DMS53 treated with DMSO at 0.1 percent for 48 hours (cell line): ENCODE measurements around the gene CHKA.
"Not testable (repeated sequence)": the region's sequence is repeated elsewhere in the genome, so short reads cannot be mapped to it uniquely, and the experiment has no call there.

Experiments used
- DNase-seq: peaks from one replicate; lab custom pipeline; 2025; ENCODE audit not compliant: unreplicated experiment; lab: John Stamatoyannopoulos, UW

CHKA gene

DNA sequence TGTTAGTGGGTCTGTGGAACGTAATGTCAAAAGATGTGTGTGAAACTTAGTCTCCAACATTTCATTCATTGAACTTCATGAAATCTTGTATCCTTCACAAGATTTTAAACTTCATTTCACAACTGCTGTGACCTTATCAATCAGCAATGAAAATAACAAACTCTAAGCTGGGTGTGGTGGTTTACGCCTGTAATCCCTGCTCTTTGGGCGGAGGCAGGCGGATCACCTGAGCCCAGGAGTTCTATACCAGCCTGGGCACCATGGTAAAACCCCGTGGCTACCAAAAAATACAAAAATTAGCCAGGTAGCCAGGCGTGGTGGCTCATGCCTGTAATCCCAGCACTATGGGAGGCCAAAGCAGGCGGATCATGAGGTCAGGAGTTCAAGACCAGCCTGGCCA lies 5.1 kb downstream of the CHKA start:
- DNase-seq = no peak

DNA sequence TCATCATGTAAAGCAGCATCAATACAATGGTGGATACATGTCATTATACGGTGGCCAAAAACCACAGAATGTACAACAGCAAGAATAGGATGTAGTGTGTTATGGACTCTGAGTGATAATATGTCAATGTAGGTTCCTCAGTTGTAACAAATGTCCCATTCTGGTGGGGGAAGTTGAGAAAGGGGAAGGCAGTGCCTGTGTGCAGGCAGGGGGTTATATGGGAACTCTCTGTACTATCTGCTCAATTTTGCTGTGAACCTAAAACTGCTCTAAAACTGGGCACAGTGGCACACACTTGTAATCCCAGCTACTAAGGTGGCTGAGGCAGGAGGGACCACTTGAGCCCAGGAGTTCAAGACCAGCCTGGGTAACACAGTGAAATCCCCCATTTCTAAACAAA lies 5.9 kb downstream of the CHKA start:
- no peak for DNase-seq

DNA sequence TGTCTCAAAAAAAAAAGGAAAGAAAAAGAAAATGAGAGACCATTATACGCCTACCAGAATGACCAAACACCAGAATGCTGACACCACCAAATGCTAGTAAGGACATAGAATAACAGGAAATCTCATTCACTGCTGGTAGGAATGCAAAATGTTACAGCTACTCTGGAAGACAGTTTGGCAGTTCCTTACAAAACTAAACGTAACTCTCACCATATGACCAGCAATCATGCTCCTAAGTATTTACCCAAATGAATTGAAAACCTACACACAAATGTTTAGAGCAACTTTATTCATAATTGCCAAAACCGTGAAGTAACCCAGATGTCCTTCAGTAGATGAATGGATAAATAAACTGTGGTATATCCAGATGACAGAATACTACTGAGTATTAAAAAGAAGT lies 7.2 kb downstream of the CHKA start:
- no peak for DNase-seq

DNA sequence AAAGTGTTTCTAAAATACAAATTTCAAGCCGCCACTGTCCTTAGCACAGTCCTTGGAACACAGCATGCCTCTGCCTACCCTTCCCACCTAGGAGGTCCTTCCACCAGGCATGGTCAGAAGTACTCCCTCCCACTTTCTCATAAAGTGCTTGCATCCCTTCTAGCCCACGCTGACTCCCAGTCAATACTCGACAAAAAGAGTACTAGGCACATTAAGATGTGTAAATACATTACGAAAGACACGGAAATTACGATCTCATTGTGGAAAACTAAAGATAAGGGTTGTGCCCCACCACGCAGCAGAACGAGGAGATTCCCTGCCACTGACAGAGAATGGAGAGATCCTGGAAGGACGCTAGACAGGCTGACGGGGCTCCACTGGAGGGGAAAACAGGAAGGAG lies 13.5 kb downstream of the CHKA start:
- no peak for DNase-seq

DNA sequence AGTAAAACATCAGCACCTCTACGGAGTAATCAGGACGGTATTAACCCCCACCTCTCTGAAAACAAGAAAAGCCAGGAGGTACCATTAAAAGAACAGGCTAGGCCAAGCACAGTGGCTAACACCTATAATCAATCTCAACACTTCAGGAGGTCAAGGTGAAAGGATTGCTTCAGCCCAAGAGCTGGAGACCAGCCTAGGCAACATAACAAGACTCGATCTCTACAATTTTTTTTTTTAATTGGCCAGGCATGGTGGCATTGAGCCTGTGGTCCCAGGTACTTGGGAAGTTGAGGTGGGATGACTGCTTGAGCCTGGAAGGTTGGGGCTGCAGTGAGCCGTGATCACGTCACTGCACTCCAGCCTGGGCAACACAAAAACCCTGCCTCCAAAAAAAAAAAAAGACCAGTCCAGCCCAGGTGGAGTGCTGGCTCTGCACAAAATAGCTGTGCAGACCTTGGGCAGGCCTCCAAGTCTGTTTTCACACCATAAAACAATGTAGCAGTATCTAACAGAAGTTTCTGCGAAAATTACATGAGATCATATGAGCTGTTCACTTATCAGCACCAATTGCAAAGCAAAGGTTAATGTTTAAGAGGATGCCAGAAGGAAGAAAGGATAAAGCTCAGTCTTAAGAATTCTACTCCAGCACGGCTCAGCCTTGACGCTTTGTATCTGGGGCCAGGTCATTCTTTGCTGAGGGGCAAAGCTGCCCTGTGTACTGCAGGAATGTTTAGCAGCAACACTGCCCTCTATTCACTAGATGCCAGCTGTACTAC lies 14.8 kb downstream of the CHKA start:
- no peak for DNase-seq

DNA sequence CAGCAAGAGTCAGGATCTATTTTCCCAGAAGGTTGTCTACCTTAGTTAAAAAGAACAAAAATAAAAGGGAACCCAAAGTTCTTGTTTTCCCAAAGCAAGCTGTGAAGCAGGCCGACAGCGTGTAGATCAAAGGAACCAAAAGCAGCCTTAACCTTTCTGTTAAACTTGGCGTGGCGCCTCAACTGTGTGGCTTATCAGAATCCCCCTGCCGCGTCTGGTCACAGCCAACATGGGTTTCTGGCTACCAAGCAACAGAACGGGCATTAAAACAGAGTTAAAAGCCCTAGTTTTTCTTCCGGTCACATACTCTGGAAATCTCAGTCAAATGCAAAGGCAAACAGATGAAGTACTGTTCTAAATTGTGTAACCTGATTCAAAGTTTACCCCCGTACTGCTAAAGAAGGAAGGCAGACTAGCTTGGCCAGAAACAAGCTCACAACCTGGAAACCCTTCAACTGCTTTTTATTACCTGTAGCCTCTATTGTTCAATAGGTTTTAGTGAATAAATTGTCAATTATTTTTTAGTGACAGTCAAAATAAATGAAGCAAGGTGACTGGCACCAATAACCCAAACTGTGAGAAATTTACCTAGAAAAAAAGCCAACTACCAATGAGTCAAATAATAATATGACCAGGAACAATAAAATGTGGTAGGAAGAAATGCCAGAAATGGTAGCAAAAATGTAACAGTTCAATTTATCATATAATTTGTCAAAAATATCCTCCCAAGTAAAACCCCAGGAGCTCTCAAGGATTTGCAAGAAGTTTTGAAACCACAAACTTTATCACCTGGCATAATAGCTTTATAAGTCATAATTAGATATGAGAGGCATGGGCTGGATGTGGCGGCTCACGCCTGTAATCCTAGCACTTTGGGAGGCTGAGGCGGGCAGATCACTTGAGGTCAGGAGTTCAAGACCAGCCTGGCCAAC lies 21.4 kb downstream of the CHKA start:
- no peak for DNase-seq

DNA sequence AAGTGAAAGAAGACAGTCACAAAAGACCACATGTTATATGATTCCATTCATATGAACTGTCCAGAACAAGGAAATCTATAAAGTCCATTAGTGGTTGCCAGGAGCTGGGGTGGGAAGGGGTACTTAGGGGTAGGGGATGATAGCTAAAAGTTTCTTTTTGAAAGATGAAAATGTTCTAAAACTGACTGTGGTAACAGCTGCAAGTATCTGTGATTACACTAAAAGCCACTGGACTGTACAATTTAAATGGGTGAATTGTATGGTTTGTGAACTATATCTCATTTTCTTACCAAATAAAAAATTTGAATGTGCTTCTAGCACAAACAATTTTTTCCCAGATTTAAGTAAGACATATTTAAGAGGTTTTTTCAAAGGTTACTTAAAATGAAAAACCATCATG lies 22.1 kb downstream of the CHKA start:
- DNase-seq = no peak

DNA sequence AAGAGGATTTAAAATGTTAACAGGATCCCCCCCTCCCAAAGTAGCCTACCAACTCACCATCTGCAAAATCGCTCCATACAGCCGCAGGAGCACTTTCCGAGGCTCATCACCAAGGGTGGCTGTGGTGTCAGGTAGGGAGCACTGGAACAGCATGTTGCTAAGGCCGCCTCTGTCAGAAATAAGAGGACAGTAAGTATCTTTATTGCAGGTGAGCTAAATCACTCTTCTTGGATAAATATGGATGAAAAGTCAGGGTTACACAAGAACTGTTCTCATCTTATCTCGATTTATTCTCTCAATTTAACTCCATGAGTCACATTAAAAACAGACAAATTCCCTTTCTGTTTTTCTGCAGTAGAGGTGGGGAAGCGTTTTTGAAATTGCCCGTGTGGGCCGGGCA lies 24.2 kb downstream of the CHKA start:
- no peak for DNase-seq

DNA sequence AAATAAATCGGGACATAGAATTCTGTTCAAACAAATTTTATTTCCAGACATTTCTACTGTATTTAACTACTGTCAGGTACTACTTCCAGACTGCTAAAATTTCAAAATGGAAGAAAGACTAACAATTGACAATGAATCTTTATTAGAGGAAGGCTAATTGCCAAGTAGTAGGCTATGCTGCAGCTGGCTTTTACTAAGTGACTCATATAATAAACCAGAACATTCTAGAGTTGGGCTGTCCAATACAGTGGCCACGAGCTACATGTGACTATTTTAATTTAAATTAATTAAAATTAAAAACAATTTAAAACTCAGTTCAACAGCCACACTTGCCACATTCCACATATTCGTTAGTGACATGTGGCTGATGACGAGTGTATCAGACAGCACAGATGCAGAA lies 27.6 kb downstream of the CHKA start:
- DNase-seq = no peak

DNA sequence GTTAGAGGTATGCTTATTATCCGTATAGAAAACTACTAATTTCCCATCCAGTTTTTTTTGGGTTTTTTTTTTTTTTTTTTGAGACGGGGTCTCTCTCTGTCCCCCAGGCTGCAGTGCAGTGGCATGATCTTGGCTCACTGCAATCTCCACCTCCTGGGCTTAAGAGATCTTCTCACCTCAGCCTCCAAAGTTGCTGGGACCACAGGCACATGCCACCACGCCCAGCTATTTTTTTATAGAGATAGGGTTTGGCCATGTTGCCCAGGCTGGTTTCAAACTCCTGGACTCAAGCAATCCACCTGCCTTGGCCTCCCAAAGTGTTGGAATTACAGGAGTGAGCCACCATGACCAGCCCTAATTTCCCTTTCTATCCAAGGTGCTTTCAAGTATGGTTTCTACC lies 28.2 kb downstream of the CHKA start:
- DNase-seq = not testable (repeated sequence)

DNA sequence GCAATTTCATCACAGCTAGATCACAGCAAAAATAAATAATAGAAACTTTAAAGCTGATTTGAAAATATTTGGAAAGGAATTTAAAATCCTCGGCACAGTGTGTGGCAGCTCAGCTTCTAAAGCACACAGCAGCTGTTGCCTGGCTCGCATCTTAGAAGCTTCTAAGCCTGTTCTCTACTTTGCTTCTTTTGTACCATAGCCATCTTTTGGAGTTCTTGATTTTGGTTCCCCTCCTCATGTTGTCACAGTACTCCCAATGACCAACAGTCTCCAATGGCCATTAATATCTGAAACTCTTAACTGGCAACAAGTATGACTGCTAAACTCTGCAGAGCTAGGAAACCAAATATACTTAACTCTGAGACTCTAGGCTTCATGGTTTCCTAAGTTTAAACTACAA lies 28.8 kb downstream of the CHKA start:
- no peak for DNase-seq

DNA sequence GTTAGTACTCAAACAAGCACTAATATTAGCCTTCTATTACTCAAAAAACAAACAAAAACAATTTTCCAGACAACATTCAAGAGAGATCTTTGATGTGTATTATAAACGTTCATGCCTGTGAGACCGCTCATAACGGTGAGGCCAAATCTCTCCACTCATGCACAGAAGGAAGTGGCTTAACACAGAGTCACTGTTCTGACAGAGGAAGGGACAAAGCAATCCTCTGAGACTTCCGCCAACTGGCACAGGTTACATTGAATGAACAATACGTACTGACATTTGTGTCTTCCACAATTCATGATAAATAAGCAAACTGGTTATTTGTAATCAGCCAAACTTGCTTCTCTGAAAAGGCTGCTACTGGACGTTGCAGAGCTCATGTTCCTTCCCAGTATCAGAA lies 30.5 kb downstream of the CHKA start:
- no peak for DNase-seq

DNA sequence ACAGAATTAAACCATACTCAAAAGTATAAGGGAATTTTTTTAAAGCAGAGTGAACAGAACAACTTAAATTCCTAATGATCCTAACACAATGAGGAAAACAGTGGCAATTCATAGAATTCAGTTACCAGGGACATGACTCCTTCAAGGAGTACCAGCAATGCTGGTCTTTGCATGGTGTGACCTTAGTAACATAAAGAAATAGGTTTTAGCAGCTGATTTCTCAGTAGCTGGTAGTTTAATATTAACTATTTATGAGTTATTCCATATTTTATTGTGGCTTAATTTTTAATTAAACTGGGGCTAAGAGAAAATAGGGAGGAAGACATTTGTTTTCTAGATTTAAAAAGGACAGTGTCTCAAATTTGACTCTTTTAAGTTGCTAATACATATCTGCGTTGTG lies 30.9 kb downstream of the CHKA start:
- no peak for DNase-seq

DNA sequence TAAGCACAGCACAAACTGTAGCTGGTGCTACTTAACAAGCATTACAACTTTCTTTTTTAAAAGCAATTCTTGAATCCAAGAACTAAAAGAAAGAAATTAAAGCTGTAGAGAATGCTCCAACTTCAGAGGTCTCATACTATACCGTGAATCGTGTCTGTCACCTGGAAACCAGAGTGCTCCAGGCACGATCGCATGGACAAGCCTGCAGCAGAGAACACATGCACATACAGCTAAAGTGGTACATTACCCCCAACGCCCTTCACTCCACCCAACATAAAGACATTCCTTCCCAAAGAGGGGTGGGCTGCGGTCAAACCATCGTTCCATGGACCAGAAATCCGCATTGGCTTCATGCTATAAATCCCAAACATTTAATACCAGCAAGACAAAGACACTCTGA lies 31.5 kb downstream of the CHKA start:
- DNase-seq = no peak

DNA sequence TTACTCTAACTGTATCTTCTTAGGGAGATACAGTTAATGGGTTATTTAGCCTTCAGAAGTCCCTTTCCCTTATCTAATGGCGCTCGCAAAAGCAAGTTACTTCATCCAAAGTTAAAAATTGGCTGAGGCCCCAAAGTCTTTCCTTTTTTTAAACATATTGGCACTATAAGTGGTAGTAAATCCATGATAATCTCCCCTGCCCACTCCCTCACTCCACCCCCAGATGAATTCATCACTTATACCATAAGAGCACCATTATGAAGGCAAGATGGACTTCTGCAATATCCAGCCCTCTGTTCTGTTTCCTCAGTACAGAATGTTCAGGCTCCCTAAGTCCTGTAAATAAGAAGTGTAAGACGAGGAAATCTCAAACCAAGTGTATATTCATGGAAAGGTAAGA lies 37.7 kb downstream of the CHKA start:
- DNase-seq = no peak

DNA sequence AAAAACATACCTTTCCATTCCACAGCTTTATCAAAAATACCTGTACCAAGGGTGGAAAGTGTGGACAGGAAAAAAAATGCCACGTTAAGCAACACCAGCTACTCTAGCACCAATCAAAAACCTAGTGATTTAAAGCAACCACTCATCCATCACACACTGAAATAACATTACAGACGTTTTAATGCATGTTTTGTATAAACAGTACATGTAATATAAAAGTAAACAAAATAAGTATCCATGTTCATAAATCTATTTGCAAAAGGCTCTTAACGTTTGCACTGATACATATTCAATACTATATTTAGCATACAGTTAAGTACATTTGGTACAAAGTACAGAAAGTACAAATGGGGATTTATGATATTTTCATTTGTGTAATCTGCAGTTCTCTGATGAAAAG lies 38.7 kb downstream of the CHKA start:
- DNase-seq = no peak

DNA sequence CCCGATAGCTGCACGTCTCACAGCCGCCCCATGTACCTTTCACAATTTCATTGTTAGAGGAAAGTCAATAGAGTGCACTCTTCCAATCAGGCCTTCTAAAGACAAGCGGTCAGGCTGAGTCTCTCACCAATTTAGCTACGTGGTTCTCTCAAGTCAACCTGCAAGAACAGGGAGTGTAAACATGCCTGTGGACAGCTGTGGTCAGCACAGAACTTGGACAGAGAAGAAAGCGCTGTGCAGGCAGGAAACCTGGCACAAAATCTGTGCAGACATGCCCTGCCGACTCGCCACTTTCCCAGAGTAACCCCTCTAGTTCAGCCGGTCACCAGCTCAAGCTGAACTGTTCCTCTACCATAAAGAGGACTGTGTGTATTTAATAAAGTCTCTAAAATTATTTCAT lies 39.5 kb downstream of the CHKA start:
- DNase-seq = no peak

DNA sequence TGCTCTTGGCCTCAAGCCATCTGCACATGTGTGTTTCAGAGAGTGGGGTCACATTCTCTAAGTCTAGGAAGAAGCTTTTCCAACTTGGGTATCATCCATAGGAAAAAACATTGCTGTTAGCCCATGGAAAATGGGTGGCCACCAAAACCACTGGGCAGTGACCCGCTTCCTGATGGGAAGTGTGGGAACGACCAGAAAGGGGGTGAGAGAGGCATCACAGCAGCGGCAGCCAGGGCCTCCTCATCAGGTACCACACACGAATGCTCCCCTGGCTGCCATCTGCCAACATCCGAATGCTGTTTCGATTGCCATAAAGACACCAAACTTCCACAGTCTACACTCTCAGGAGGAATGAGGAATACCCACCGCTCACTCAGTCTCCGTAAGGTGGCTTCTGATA lies 40.3 kb downstream of the CHKA start:
- DNase-seq = no peak

DNA sequence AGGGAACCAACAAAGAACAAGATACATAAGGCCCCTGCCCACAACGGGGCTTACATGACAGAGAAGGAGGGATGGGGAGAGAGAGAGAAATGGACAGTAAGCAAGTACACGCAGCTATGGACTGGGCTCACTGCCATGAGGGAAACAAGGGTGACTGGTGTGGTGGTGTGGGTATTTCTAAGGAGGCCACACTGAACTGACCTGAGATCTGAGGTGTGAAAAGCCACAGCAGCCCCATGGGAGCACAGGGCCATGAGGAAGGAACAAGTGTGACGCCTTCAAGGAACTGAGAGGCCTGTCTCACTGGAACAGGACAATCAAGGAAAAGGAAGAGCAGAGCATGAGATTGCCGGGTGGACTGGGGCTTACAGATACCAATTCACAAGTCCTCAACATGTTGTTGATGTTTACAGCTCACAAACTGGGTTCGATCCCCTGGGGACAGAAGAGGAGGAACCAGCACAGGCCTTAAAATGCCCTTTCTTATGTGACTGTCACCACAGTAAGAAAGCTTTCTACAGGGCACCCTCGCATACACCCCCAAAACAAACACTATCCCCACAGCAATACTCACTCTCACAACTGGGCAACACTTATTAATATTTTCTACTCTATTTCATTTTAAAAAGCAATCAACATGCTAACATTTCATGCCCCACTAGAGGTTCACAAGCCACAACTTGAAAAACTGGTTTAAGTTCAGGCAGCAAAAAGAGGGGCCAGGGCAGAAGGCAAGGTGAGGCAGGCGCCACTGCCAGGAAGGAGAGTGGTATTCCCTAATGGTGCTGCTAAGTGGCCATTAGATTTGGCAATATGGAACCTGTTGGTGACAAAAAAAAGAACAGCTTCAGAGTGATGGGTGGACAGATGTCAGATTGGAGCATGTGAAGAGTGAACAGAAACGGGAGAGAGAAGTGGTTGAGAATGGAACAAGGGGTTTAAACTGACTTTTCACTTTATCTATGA lies 43.3 kb downstream of the CHKA start:
- DNase-seq = no peak

DNA sequence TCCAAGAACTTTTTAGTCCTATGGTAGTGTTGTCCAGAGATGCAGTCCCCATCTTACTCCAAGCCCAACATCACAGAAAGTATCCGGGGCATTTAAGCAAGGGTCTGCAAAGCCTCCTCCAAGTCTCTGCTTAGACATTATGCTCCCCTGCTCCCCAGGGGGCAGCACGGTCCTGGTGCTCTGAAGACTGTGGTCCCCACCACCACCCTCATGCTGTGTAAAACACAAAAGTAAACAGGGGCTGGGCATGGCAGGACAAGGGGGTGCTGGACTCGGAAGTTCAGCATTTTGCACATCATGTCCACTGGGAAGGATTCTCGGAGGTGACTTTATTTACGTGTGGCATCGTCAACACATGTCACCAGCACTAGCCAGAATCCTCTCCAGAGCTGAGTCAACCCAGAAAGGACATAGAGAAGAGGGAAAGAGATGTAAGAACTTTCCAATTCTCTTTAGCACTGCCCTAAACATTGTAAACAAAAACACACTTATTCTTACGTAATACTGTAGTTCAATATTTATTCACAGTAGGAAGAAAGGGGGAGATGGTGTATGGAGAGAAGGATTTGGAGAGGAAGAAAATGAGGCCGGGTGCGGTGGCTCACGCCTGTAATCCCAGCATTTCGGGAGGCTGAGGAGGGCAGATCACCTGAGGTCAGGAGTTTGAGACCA lies 44.7 kb downstream of the CHKA start:
- no peak for DNase-seq
